SKM-1 (cell line): ENCODE data around the gene MAST4.
A peak's percentile ranks its signal among the peaks of the same experiment; 100 is the strongest.
"Not testable (repeated sequence)": the region's sequence is repeated elsewhere in the genome, so short reads cannot be mapped to it uniquely, and the experiment has no call there.

Experiments used
- DNase-seq: peaks from one replicate; lab custom pipeline; 2025; ENCODE audit not compliant: unreplicated experiment; lab: John Stamatoyannopoulos, UW

MAST4 gene

GRCh38 chr5:66805514-66806430 is 209.6 kb downstream of the MAST4 start:
- DNase-seq = no peak

DNA sequence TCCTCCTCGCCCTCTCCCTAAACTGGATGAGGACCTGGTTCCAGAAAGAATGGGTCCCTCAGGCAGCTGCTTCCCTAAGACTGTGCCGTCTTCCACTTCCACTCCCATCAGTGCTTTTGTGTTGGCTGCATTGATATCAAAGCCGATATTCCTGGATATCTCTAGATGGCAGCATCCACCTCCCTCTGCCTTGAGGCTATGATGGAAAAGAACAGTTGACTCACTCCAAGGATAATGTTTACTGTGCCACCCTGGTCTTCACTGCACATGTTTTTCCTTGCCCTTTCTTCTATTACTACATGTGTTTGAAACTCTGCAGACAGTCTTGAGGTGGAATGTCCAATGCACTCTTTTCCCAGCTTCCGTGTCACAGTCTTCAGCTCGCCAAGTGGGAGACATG is 211.6 kb downstream of the MAST4 start:
- DNase-seq = no peak

DNA sequence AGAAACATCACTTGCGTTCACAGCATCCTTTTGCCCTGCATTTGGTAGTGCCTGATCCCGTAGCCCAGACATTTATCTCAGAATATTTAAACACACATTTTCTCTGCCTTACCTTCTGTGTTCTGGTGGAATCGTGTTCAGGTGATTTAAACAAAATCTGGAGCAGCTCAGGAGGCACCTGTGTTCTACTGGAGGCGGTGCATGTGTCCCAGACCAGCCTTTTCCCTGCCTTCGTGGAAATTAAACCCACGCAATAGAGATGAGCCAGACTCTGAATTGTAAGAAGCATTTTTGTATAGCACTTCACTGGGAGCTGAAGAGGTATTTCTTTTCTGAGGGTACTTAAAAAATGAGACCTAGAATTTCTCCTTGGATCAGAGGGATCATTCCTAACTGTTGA is 212.5 kb downstream of the MAST4 start:
- no peak for DNase-seq

GRCh38 chr5:66810151-66810550 is 214.0 kb downstream of the MAST4 start:
- no peak for DNase-seq

- DNase-seq = peak; percentile 20
Observed at GRCh38 chr5:66810848-66811261, 214.7 kb downstream of the MAST4 start.

DNA sequence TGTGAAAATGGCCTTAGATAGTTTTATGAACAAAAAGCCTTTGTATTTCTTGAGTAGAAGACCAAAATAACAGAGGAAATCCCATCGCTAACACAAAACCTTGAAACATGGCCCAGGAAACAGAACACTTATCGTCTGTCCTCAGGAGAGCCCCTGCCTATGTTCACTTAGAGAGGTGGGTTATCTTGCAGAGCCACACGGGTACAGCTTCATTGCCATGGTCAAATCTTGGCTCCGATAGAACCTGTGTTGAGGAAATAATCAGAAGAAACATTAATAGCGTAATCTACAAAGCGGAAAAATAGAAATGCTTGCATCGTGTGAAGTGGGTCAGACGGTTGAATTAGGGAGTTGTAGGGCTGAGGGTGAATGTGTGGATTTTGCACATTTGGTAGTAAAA is 216.1 kb downstream of the MAST4 start:
- no peak for DNase-seq

DNA sequence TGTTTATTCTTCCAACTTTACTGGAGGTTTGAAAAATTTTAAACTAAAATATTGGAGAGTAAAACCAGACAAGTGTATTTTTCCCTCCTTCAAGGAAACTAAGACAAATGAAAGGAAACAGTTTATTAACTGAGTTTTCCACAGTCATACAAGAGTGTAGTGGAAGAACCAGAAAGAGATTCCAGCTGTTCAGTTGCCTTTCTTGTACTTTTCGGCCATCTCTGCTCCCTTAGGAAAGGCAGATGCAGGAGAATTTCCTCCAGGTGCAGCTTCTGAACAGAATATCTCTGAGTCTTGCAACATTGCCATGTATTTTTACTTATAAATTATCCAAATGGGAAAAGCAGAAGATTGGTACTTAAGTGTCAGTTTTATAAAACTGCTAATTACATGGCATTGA is 217.1 kb downstream of the MAST4 start:
- DNase-seq = no peak

GRCh38 chr5:66814146-66814991 is 218.2 kb downstream of the MAST4 start:
- peak; percentile 44 for DNase-seq

DNA sequence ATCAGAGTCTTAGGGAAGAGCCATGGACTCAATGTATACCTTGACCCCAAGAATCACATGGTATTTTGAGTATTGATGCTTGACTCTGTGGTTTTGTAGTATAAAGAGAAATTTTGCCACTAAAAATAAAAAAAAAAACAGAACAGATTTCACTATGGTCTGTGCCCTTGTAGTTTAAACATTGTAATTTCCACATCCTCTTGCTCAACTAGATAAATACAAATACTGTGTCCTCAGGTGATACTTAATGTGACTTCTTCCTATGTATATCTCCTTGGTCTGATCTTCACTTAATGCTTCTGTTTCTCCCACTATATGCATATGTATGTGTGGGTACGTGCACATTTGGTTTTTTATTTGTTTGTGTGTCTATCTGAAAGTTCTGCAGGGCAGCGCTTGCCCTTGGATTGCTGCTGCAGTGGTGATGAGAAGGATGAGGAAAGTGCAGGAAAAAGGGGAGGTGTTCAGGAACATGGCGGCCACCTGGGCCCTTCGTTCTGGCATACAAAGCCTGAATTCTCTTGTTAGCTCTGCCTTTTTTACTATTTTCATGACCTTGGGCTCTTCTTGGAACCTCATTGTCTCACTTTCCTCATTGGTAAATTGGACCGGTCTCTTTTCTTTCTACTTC is 222.2 kb downstream of the MAST4 start:
- no peak for DNase-seq

- no peak for DNase-seq
Observed at GRCh38 chr5:66818935-66819328, 222.7 kb downstream of the MAST4 start.

DNA sequence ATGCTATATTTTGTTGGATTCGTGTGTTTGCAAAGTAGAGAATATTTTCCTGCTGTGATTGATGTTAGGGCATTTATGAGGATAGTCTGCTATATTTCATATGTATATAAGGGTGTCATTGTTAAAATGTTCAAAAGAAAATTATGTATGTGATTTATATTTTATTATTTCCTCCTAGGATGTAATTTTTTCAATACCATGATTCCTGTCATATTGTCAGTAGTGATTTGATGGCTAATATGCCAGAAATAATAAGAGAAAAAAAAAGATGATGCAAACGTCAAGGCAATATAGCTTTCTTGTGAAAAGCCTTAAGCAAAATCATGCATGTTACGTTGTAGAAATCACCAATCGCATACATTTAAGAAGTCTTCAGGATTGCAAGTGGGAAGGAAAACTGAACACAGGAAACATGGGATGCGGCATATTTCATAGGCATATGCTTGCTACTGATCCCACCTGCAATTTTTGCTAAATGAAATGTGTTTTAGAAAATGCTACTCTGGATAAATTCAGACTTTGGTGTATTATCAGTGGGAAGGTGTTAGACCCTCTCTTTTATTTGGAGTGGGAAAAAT is 224.5 kb downstream of the MAST4 start:
- no peak for DNase-seq

- DNase-seq = no peak
Observed at GRCh38 chr5:66821688-66822429, 225.7 kb downstream of the MAST4 start.

GRCh38 chr5:66822906-66823305 is 226.7 kb downstream of the MAST4 start:
- not testable (repeated sequence) for DNase-seq

DNA sequence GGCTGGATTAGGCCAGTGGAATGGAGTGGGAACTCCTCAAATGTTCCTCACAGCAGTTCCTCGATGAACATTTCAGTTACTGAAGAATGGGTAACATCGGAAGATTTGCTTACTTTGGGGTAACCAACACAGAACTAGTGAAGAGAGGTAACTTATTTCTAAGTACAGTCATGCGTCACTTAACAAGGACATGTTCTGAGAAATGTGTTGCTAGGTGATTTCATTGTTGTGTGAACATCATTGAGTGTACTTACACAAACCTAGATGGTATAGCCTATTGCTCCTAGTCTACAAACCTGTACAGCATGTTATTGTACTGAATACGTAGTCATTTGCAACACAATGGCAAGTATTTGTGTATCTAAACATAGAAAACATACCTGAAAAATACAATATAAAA is 228.3 kb downstream of the MAST4 start:
- no peak for DNase-seq

DNA sequence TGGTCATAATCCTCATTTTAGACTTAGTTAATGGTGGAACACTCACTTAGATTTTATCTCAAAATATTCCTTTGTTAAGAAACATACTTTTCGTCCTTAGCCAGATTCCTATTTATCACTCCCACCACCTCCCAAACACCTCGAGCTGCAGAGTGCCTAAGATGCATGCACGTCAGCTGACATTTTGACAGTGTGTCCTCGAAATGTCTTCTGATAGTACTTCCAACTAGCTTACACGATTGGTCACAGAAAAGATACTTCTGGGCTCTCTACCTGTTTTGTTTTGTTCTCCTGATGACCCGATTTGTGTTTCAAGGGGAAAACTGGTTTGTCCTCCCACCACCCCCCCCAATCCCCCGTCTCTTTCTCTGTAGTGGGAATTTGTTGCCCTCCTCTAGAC is 230.1 kb downstream of the MAST4 start:
- DNase-seq = no peak

DNA sequence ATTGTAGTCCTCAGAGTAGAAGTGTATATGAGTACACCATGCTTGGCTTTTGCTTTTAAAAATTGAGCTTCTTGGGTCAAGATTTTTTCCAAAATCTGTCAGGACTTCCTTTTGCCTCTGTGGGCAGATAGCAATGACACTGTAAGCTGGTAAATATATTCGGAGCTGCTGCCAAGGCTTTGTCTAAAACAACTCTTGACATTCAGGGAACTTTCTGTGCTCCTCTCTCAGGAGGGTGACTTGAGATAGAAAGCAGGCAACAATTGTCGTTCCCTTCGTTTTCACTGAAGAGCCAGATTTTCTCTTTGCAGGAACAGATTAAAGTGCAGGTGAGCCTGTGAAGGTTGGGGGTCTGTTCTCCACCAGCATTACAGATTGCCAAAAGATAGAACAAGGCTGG is 230.5 kb downstream of the MAST4 start:
- no peak for DNase-seq

GRCh38 chr5:66828046-66828547 is 231.9 kb downstream of the MAST4 start:
- DNase-seq = no peak

DNA sequence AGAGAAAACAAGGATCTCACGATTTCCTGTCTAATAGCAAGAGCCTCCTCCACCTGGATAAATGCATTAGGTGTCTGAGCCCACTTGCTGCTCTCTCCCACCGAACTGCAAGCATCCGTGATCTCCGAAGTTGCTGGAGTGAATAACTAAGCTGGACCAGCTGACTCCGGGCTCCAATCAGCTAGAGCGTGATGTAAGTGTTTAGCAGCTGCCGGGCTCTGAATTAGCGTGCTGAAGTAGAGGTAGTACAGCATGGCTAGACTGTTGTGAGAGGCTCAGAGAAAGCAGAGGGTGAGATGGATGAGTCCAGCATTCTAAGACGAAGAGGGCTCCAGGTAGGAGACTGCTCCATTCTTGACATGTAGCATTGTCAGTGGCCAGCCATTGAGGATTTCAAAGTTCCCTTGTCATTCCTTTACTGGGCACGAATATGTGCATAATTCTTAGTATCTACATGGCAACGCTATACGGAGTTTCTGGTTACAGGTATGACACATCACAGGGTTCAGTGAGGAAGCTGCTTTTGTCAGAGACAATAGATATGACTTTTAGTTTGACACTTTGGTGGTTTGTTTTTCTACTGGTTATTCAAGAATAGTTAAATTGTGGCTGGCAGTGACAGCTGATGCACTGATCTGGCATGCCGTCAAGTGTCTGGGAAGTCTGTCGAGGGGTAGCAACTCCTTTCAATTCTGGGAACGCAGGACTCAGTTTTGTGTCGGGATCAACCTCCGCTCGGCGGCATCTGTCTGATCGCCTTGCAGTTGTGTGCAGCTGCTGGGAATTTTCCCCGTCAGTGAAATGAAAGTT is 232.6 kb downstream of the MAST4 start:
- DNase-seq = no peak

DNA sequence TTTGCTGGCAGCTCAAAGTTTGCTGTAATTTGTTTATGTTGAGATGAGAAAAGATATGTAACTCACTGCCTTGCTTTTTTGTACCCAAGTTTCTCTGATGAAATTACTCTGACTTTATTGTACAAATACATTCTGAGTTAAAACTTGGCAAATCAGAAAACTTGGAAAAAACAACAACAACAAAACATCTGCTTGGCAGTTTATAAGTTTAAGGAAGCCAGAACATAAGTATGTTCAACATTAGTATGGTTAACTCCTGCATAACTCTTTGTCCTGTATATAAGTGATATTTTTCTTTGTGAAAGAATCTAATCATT is 233.1 kb downstream of the MAST4 start:
- DNase-seq = no peak

- no peak for DNase-seq
Observed at GRCh38 chr5:66829826-66830225, 233.6 kb downstream of the MAST4 start.
